NB4 (cell line): ENCODE measurements around the gene RESP18.
A peak's percentile ranks its signal among the peaks of the same experiment; 100 is the strongest.

Experiments
- DNase-seq: peaks from one replicate; pipeline ENCODE4 v3.0.0; 2010; ENCODE audit warnings: low read depth
- H3K4me3 ChIP-seq: one replicate; pipeline ENCODE4 v1.5.1; 2011; ENCODE audit warnings: mild to moderate bottlenecking, low read depth, low read length, moderate library complexity
- MYC ChIP-seq: IDR thresholded peaks from 2 replicates; pipeline ENCODE4 v1.6.1; 2011; ENCODE audit warnings: low read depth, low read length
- POLR2A ChIP-seq: IDR thresholded peaks from 2 replicates; pipeline ENCODE4 v1.6.1; 2011; ENCODE audit warnings: mild to moderate bottlenecking; ENCODE audit not compliant: insufficient read length; ENCODE audit errors: extremely low read depth
- TF ChIP-seq, protein P1 (sequence below): IDR thresholded peaks from 2 replicates; pipeline ENCODE4 v1.6.1; 2011; ENCODE audit warnings: low read depth, low read length
- TF ChIP-seq, protein P2 (sequence below): IDR thresholded peaks from one replicate; pipeline ENCODE4 v1.5.1; 2012; ENCODE audit warnings: low read depth, low read length

RESP18 gene

DNA sequence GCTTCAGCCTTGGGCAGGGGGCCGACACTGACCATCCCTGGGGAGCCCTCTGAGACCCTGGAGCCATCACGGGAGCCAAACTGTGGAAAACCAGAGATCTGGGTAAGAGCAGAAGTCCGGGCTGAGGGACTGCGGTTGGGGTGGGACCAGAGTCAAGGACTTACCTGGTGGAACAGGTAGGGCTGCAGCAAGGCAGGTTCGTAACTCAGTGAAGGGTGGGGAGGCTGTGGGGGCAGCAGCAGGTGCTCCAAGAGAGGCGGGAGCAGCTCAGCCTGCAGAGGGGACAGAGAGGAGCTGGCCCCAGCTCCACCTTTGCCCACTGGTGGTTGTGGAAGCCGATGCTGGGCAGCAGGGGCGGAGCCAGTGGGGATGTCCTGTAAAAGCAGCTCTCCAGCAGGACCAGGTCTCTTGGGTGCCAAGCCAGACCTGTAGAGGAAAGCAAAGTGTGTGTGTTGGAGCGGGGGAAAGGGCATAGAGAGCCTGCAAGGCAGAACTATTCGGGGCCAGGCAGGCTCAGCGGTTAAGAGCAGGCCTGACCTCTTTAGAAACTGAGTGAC is 30.1 kb downstream of the RESP18 start:
- DNase-seq, result no peak
- no peak overlapping the region for H3K4me3 ChIP-seq
- TF ChIP-seq, protein P1, sequence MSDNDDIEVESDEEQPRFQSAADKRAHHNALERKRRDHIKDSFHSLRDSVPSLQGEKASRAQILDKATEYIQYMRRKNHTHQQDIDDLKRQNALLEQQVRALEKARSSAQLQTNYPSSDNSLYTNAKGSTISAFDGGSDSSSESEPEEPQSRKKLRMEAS, result no peak
- TF ChIP-seq MYC (no peak), POLR2A (no peak)
- TF ChIP-seq, protein P2, sequence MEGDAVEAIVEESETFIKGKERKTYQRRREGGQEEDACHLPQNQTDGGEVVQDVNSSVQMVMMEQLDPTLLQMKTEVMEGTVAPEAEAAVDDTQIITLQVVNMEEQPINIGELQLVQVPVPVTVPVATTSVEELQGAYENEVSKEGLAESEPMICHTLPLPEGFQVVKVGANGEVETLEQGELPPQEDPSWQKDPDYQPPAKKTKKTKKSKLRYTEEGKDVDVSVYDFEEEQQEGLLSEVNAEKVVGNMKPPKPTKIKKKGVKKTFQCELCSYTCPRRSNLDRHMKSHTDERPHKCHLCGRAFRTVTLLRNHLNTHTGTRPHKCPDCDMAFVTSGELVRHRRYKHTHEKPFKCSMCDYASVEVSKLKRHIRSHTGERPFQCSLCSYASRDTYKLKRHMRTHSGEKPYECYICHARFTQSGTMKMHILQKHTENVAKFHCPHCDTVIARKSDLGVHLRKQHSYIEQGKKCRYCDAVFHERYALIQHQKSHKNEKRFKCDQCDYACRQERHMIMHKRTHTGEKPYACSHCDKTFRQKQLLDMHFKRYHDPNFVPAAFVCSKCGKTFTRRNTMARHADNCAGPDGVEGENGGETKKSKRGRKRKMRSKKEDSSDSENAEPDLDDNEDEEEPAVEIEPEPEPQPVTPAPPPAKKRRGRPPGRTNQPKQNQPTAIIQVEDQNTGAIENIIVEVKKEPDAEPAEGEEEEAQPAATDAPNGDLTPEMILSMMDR, result no peak

DNA sequence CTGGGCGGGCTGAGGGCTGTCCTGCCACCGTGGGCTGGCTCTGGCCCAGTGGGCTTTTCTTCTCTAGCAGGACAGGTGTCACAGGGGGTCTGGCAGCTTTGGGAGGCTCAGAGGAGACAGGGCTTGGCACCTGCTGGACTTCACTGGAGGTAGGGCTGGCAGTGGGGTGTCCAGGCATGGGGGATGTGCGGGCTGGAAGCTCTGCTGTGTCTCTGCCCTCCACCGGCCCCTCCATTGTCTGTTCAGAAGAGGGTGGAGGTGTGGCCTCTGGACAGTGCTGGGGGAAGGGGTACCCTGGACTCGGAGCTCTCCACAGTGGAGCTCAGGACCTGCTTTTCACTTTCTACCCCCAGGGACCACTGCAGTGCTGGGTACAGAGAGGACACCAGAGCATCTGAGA is 32.5 kb downstream of the RESP18 start:
- TF ChIP-seq POLR2A (no peak), MYC (no peak)
- TF ChIP-seq, protein P2, result no peak
- TF ChIP-seq, protein P1, result no peak
- DNase-seq, result no peak
- no peak overlapping the region for H3K4me3 ChIP-seq

DNA sequence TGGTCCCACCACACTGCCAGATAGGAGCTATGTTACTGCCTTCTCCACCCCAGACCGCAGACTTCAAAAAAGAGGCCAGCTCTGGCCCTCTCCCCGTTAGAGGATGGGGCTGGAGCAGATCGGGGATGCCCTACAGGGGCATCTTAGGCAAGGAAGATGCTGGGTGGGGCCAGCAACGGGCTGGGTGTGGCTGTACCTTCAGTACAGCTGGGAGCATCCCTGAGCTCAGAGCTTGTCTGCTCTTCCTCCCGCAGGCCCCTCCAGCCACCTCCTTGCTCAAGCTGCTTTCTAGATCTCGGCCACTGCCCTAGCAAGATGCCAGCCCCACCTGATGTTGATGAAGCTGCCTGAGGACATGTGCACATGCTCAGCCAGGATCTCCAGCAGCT is 33.2 kb downstream of the RESP18 start:
- no peak overlapping the region for H3K4me3 ChIP-seq
- no peak for TF ChIP-seq MYC
- TF ChIP-seq POLR2A, result no peak
- TF ChIP-seq, protein P1, result no peak
- TF ChIP-seq, protein P2, result no peak
- DNase-seq, result no peak

DNA sequence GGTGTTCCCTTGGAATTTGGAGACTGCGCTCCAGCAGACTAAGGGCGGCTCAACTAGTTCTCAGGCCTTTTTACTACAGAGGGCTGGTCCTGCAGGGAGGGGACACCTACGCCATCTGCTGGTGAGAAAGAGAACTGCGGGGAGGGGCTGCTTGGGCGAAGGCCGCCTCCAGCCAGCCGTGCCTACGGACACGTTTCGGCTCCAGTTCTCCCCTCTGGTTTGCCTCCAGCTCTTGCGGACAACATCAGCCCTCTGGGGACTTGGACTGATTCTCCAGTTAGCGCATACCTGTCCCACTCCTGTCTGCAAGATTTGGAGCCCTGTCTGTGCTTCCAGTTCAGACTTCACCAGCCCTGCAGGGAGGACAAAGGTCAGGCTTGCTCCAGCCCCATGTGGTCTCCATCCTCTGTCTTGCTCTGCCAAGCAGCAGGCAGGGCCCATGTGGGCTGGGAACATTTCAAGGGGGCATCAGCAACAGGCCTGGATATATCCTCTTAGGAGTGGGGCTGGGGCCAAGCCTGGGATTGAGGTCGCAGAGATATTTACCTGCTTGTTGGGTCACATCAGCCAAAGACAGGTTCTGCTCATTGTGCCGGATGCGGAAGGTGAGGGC is 33.7 kb downstream of the RESP18 start:
- no peak overlapping the region for H3K4me3 ChIP-seq
- DNase-seq, result peak; percentile 82
- TF ChIP-seq, protein P2, result peak; percentile 98
- no peak for TF ChIP-seq POLR2A
- TF ChIP-seq, protein P1, result 0 out of 2 replicates have a peak, but pooled peaks have one; percentile 20

DNA sequence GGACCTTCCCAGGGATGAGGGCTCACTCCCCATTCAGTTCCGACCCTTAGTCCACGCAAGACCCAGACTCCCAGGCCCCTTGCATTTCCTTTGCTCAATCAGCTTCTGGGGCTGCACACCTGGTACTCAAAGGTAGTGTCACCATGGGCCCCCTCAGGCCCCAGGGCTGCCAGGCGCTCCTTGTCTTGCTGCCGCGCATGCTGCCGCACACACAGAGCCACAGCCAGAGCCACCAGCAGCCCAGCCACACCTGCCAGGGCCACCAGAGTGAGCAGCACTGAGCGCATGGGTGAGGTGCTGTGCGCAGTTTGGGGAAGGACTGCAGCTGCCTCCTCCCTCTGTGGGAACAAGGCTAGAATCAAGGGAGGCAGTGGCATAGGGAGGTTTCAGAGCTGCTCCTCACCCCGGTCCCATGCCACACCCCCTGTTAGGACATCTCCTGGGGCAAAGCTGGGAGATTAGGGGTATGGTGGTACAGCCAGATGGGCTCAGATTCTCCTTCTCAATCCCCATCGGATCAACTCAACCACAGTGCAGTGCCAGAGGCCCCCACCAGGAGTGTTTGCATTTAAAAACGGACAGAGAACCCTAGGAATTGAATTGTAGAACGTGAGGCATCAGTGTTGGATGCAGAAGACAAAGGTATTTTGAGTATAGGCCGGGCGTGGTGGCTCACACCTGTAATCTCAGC is 34.6 kb downstream of the RESP18 start:
- H3K4me3 ChIP-seq, result no peak overlapping the region
- TF ChIP-seq MYC, result no peak
- TF ChIP-seq, protein P2, result no peak
- TF ChIP-seq, protein P1, result no peak
- TF ChIP-seq POLR2A, result no peak
- DNase-seq, result no peak
